ENCODE measurements around the gene WSCD2.

- TF ChIP-seq RCOR1 (IDR thresholded peaks at IDR 0.05; ENCODE audit: insufficient replicate concordance, low read length): no peak
- no peak for TF ChIP-seq POLR2A (IDR thresholded peaks at IDR 0.05; ENCODE audit: low read depth, low read length)
- no peak for TF ChIP-seq BHLHE40 (IDR thresholded peaks at IDR 0.05; ENCODE audit: low read depth, low read length)
- TF ChIP-seq CTCF (conservative IDR thresholded peaks at IDR 0.05; ENCODE audit: low read depth, low read length): no peak
- no peak for TF ChIP-seq MXI1 (IDR thresholded peaks at IDR 0.05; ENCODE audit: borderline replicate concordance, low read depth, low read length)
- no peak for TF ChIP-seq USF2 (IDR thresholded peaks at IDR 0.05; ENCODE audit: low read depth, low read length)
- TF ChIP-seq RFX5 (IDR thresholded peaks at IDR 0.05; ENCODE audit: low read depth, low read length): no peak
- no peak for TF ChIP-seq RAD21 (IDR thresholded peaks at IDR 0.05; ENCODE audit: low read length)
- TF ChIP-seq SMC3 (IDR thresholded peaks at IDR 0.05; ENCODE audit: low read depth, low read length): no peak
These were observed 25.6 kb upstream of the WSCD2 start for GRCh38 chr12:108103517-108103916.

All from IMR-90 (cell line).